ENCODE results near the gene CBX1.
"Not testable (repeated sequence)": the region's sequence is repeated elsewhere in the genome, so short reads cannot be mapped to it uniquely, and the experiment has no call there.

Gene CBX1

GRCh38 chr17:48123111-48123510 lies 21.8 kb upstream of the CBX1 start:
- no peak for DNase-seq (ENCODE audit: low read depth)

GRCh38 chr17:48122665-48123045 lies 21.4 kb upstream of the CBX1 start:
- no peak for DNase-seq (ENCODE audit: low read depth)

- DNase-seq (ENCODE audit: low read depth): no peak
These were observed 20.8 kb upstream of the CBX1 start for GRCh38 chr17:48121923-48122664.

GRCh38 chr17:48113201-48113676 lies 12.0 kb upstream of the CBX1 start:
- peak; percentile 24 for DNase-seq (ENCODE audit: low read depth)

- DNase-seq (ENCODE audit: low read depth): no peak
These were observed 10.6 kb upstream of the CBX1 start for GRCh38 chr17:48111937-48112241.

GRCh38 chr17:48110761-48111160 lies 9.5 kb upstream of the CBX1 start:
- DNase-seq (ENCODE audit: low read depth): no peak

- peak; percentile 87 for DNase-seq (ENCODE audit: low read depth)
These were observed 6.1 kb upstream of the CBX1 start, which contains the start of gene SNX11 for GRCh38 chr17:48107137-48108055. TSS of gene SNX11 (plus strand) at chr17:48107766. CDS start at chr17:48112044, 4,278 bp downstream.

GRCh38 chr17:48106802-48107136 lies 5.5 kb upstream of the CBX1 start:
- DNase-seq (ENCODE audit: low read depth): no peak

GRCh38 chr17:48104440-48104839 lies 3.2 kb upstream of the CBX1 start:
- DNase-seq (ENCODE audit: low read depth): no peak

GRCh38 chr17:48102798-48103715 lies 1.8 kb upstream of the CBX1 start:
- no peak for DNase-seq (ENCODE audit: low read depth)

GRCh38 chr17:48102043-48102750 lies 919 bp upstream of the CBX1 start:
- DNase-seq (ENCODE audit: low read depth): no peak

GRCh38 chr17:48100591-48101011 lies 677 bp downstream of the CBX1 start:
- DNase-seq (ENCODE audit: low read depth): no peak

GRCh38 chr17:48100160-48100559 lies 1.1 kb downstream of the CBX1 start:
- DNase-seq (ENCODE audit: low read depth): no peak

- DNase-seq (ENCODE audit: low read depth): no peak
These were observed 5.7 kb downstream of the CBX1 start for GRCh38 chr17:48095611-48096010.

- DNase-seq (ENCODE audit: low read depth): no peak
These were observed 7.8 kb downstream of the CBX1 start for GRCh38 chr17:48093341-48094045.

GRCh38 chr17:48084932-48085331 lies 16.3 kb downstream of the CBX1 start:
- no peak for DNase-seq (ENCODE audit: low read depth)

GRCh38 chr17:48081858-48082257 lies 19.4 kb downstream of the CBX1 start:
- no peak for DNase-seq (ENCODE audit: low read depth)

- DNase-seq (ENCODE audit: low read depth): not testable (repeated sequence)
These were observed 24.1 kb downstream of the CBX1 start for GRCh38 chr17:48077152-48077551.

- DNase-seq (ENCODE audit: low read depth): peak; percentile 62
These were observed 26.8 kb downstream of the CBX1 start for GRCh38 chr17:48074322-48075081.

GRCh38 chr17:48073566-48074094 lies 27.6 kb downstream of the CBX1 start:
- not testable (repeated sequence) for DNase-seq (ENCODE audit: low read depth)

All from activated gamma-delta T cell treated with anti-CD3 and anti-CD28 coated beads, Interleukin-2, amount 50 U/mL, for 16 hours (primary cell).